GM12878 (cell line): Measurements from ENCODE around the gene HMMR.

ENCODE experiments used
- ASH2L ChIP-seq: fragments of 300-600, 200-600 bp; sonication (generic); IDR thresholded peaks from 2 replicates; pipeline ENCODE4 v1.6.1; 2017; ENCODE audit warnings: low read depth, mild to moderate bottlenecking, borderline replicate concordance
- CBFB ChIP-seq: IDR thresholded peaks from 2 replicates; pipeline ENCODE4 v1.6.1; 2016; ENCODE audit warnings: antibody characterized with exemption, low read depth
- ETV6 ChIP-seq, 2 experiments: fragments of 450-650 bp in 1 of 2; IDR thresholded peaks in 1 of 2; conservative IDR thresholded peaks in 1 of 2; 2 replicates each; pipeline ENCODE4 v1.6.1; 2014; ENCODE audit warnings: antibody characterized with exemption in 1 of 2, borderline replicate concordance in 1 of 2, low read depth in 1 of 2, mild to moderate bottlenecking in 1 of 2, moderate library complexity in 1 of 2
- EZH2 ChIP-seq: IDR thresholded peaks from 2 replicates; pipeline ENCODE4 v1.6.1; 2012; ENCODE audit warnings: low read depth, mild to moderate bottlenecking, control low read depth, inconsistent platforms, low read length, borderline replicate concordance; ENCODE audit not compliant: control insufficient read depth
- FOXK2 ChIP-seq: fragments of 450-650 bp; IDR thresholded peaks from 2 replicates; pipeline ENCODE4 v1.6.1; 2017; ENCODE audit warnings: mild to moderate bottlenecking, moderate library complexity
- FOXM1 ChIP-seq: IDR thresholded peaks from 2 replicates; pipeline ENCODE4 v1.6.1; 2012; ENCODE audit warnings: low read depth, mild to moderate bottlenecking, inconsistent platforms, low read length, moderate library complexity
- NFIC ChIP-seq: IDR thresholded peaks from 2 replicates; pipeline ENCODE4 v1.6.1; 2012; ENCODE audit warnings: low read depth, mild to moderate bottlenecking, inconsistent platforms, low read length, moderate library complexity
- POLR2A ChIP-seq: IDR thresholded peaks from 2 replicates; pipeline ENCODE4 v1.6.1; 2011; ENCODE audit warnings: low read depth, mild to moderate bottlenecking, low read length
- TF ChIP-seq, protein P1 (sequence below): IDR thresholded peaks from 2 replicates; pipeline ENCODE4 v1.6.1; 2011; ENCODE audit warnings: low read depth, low read length, improper control_type of control experiment, borderline replicate concordance
- TF ChIP-seq, protein P2 (sequence below): fragments of 450-650 bp; formaldehyde crosslinking; IDR thresholded peaks from 2 replicates; pipeline ENCODE4 v1.4.0; 2022; ENCODE audit warnings: mild to moderate bottlenecking, moderate library complexity
- TF ChIP-seq, protein P3 (sequence below): IDR thresholded peaks from 2 replicates; pipeline ENCODE4 v1.6.1; 2012; ENCODE audit warnings: mild to moderate bottlenecking, low read depth, low read length

DNA sequence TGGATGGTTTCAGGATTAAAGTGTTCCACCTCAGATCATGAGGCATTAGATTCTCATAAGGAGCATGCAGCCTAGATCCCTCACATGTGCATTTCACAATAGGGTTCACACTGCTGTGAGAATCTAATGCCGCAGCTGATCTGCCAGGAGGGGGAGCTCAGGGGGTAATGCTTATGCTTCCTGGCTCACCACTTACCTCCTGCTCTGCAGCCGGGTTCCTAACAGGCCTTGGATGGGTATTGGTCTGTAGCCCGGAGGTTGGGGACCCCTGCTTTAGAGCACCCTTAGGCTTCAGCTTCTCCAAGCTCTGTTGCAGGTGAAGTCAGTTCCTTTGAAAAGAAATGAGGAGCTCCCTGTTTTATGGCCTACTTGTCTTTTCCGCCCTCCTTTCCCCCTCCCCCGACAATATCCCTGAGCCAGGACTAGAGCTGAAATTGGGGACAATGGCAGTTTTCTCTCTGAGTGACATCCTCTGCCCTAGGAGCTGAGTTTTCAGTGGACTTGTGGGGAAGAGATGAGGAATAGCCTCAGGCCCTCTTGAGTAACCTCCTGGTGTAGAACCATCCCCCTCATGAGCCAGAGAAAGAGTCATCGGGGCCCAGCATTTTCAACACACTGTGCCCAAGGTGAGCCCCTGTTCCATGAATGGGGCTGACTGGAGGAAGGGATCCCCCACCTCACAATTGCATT, 28.8 kb downstream of the HMMR start:
- TF ChIP-seq, protein P1, sequence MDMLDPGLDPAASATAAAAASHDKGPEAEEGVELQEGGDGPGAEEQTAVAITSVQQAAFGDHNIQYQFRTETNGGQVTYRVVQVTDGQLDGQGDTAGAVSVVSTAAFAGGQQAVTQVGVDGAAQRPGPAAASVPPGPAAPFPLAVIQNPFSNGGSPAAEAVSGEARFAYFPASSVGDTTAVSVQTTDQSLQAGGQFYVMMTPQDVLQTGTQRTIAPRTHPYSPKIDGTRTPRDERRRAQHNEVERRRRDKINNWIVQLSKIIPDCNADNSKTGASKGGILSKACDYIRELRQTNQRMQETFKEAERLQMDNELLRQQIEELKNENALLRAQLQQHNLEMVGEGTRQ, result no peak
- TF ChIP-seq POLR2A (no peak), FOXM1 (no peak), ASH2L (no peak), EZH2 (no peak), ETV6 (conservative IDR thresholded peaks at IDR 0.05 in 1 of 2, IDR thresholded peaks at IDR 0.05 in 1 of 2; ENCODE audit: borderline replicate concordance in 1 of 2, low read depth in 1 of 2) (no peak), NFIC (no peak), FOXK2 (no peak), CBFB (no peak)
- TF ChIP-seq, protein P2, sequence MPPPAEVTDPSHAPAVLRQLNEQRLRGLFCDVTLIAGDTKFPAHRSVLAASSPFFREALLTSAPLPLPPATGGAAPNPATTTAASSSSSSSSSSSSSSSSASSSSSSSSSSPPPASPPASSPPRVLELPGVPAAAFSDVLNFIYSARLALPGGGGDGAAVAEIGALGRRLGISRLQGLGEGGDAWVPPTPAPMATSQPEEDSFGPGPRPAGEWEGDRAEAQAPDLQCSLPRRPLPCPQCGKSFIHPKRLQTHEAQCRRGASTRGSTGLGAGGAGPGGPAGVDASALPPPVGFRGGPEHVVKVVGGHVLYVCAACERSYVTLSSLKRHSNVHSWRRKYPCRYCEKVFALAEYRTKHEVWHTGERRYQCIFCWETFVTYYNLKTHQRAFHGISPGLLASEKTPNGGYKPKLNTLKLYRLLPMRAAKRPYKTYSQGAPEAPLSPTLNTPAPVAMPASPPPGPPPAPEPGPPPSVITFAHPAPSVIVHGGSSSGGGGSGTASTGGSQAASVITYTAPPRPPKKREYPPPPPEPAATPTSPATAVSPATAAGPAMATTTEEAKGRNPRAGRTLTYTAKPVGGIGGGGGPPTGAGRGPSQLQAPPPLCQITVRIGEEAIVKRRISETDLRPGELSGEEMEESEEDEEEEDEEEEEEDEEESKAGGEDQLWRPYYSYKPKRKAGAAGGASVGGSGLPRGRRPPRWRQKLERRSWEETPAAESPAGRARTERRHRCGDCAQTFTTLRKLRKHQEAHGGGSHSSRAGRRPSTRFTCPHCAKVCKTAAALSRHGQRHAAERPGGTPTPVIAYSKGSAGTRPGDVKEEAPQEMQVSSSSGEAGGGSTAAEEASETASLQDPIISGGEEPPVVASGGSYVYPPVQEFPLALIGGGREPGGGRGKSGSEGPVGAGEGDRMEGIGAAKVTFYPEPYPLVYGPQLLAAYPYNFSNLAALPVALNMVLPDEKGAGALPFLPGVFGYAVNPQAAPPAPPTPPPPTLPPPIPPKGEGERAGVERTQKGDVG (CRISPR knock-in tag), result no peak
- TF ChIP-seq, protein P3, sequence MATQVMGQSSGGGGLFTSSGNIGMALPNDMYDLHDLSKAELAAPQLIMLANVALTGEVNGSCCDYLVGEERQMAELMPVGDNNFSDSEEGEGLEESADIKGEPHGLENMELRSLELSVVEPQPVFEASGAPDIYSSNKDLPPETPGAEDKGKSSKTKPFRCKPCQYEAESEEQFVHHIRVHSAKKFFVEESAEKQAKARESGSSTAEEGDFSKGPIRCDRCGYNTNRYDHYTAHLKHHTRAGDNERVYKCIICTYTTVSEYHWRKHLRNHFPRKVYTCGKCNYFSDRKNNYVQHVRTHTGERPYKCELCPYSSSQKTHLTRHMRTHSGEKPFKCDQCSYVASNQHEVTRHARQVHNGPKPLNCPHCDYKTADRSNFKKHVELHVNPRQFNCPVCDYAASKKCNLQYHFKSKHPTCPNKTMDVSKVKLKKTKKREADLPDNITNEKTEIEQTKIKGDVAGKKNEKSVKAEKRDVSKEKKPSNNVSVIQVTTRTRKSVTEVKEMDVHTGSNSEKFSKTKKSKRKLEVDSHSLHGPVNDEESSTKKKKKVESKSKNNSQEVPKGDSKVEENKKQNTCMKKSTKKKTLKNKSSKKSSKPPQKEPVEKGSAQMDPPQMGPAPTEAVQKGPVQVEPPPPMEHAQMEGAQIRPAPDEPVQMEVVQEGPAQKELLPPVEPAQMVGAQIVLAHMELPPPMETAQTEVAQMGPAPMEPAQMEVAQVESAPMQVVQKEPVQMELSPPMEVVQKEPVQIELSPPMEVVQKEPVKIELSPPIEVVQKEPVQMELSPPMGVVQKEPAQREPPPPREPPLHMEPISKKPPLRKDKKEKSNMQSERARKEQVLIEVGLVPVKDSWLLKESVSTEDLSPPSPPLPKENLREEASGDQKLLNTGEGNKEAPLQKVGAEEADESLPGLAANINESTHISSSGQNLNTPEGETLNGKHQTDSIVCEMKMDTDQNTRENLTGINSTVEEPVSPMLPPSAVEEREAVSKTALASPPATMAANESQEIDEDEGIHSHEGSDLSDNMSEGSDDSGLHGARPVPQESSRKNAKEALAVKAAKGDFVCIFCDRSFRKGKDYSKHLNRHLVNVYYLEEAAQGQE, result no peak
